Kidney epithelial cell (primary cell): ENCODE measurements around the gene POLR2F. TPM values are rescaled to one million over a fixed set of nuclear protein-coding genes. Genes with fewer than 3 reads are reported as not detected.

Source experiments
- DNase-seq: peaks from one replicate; pipeline ENCODE4 v3.0.0-alpha.2; 2010; ENCODE audit warnings: low read depth
- H3K27me3 ChIP-seq: 2 replicates; pipeline ENCODE4 v1.6.0; 2011; ENCODE audit warnings: low read length; ENCODE audit not compliant: control insufficient read depth, insufficient read depth
- H3K36me3 ChIP-seq: 2 replicates; pipeline ENCODE4 v1.5.1; 2011; ENCODE audit warnings: low read length; ENCODE audit not compliant: control insufficient read depth, insufficient read depth
- H3K4me3 ChIP-seq: 2 replicates; pipeline ENCODE4 v1.5.1; 2011; ENCODE audit warnings: low read depth, mild to moderate bottlenecking, control low read depth, low read length
- total RNA-seq: library from RNA; depleted of rRNA; stranded (reverse); fragments of >200 nt; gene quantifications from 2 replicates; pipeline ENCODE4 v1.2.3, GENCODE V29; 2015
- TF ChIP-seq, protein P1 (sequence below): IDR thresholded peaks from 2 replicates; pipeline ENCODE4 v1.5.1; 2011; ENCODE audit warnings: mild to moderate bottlenecking, moderate library complexity, low read length, control low read depth, inconsistent platforms; ENCODE audit not compliant: insufficient read depth, poor library complexity, severe bottlenecking

Gene POLR2F
- total RNA-seq, 1 donor from 2014 or later, result 79.8 TPM

DNA sequence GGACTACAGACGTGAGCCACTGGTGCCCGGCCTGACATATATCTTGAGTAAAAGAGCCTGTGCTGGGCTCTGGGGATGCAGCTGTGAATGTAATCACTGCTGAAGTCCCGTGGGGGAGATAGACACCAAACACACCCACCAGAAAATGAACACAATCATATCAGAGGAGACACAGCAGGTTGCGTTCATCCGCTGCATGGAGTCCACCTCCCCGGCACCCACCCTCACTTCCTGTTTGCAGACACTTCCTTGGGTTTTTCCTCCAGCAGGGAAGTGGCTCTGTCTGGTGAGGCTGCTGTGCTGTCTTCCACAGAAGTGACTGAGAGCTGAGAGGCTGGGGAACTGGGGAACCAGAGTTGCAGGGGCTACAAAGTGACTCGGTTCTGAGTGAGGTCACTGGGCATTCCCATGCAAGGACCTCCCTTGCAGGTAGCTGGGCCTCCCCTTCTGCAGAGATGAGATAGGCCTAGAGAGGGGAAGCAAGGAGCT lies 40.2 kb upstream of the POLR2F start:
- no peak for DNase-seq
- Histone ChIP-seq H3K4me3 (no peak overlapping the region), H3K27me3 (no peaks in the 10 kb centered on the region), H3K36me3 (peaks cover 3% of the 10 kb centered on the region)
- TF ChIP-seq, protein P1, sequence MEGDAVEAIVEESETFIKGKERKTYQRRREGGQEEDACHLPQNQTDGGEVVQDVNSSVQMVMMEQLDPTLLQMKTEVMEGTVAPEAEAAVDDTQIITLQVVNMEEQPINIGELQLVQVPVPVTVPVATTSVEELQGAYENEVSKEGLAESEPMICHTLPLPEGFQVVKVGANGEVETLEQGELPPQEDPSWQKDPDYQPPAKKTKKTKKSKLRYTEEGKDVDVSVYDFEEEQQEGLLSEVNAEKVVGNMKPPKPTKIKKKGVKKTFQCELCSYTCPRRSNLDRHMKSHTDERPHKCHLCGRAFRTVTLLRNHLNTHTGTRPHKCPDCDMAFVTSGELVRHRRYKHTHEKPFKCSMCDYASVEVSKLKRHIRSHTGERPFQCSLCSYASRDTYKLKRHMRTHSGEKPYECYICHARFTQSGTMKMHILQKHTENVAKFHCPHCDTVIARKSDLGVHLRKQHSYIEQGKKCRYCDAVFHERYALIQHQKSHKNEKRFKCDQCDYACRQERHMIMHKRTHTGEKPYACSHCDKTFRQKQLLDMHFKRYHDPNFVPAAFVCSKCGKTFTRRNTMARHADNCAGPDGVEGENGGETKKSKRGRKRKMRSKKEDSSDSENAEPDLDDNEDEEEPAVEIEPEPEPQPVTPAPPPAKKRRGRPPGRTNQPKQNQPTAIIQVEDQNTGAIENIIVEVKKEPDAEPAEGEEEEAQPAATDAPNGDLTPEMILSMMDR, result no peak

DNA sequence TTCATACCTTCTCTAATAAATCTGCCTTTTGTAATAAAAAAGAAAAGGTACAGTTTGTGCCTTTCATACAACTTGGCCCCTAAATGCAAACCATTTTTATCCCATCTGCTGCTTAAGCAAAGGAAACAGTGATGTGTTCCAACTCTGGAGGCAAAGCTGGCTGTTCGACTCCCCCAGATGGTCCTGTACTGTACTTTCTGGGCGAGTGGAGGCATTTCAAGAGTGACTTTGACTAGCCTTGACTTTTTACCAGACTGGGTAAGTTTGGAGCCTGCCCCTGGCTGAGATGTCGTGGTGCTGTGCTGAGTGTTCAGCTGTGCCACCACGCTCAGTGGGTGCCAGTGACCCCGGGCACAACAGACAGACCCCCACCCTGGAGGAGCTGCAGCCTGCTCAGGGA lies 37.2 kb upstream of the POLR2F start:
- TF ChIP-seq, protein P1, result no peak
- H3K4me3 ChIP-seq, result no peak overlapping the region
- peaks cover 3% of the 10 kb centered on the region for H3K36me3 ChIP-seq
- H3K27me3 ChIP-seq, result no peaks in the 10 kb centered on the region
- no peak for DNase-seq

DNA sequence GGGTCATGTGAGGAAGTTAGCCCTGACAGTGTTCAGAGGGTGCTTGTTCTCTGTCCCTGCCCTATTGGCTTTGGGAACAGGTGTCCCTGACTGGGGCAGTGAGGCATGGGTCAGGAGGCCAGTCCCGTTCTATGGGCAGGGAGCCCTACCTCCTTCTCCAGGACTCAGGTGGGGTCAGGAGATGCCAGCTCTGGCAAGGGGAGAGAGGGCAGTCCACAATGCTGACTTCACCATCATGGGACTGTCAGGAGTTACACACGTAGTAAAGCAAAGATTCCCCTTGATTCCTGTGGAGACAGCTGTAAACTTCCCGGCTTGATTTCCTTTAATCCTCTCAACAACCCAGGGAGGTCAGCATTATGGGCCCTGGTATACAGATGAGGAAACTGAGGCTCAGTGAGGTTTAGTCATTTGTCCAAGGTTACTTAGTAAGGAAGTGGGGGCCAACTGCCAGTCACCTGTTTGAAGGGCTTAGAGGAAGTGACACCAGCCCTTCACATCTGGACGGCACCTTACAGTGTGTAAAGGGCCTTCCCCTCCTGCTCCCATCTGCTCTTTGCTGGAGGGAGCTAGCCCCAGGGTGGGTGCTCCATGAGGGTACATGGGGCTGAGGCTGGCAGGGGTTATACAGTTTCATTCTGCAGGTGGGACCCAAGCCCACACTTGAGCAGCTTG lies 35.5 kb upstream of the POLR2F start:
- H3K4me3 ChIP-seq, result no peak overlapping the region
- TF ChIP-seq, protein P1, result no peak
- peaks cover 3% of the 10 kb centered on the region for H3K36me3 ChIP-seq

DNA sequence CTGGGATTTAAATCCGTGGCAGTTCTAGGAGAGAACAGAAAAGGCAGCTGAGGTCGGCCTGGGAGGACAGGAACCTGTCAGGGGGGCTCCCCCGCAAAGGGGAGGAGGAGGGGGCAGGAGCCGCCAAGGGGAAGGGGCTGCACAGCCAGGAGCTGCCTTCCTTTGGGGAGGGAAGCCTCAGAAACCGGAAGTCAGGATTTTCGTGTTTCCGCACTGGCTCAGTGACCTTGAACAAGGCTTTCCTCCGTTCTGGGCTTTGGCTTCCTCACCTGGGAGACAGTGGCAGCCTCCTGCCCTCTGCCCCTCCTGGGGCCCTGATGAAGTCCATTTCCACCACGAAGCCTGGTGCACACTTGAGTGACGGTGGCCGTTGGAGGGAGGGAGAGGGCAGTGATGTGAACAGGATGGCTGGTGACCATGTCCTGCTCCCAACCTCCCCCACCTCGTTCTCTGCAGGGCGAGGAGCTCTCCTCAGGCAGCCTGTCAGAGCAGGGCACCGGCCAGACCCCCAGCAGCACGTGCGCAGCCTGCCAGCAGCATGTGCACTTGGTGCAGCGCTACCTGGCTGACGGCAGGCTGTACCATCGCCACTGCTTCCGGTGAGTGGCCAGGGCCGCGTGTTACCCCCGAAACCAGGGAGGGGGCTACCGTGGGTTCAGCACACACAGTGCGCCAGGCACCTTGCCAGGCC lies 34.8 kb upstream of the POLR2F start:
- no peaks in the 10 kb centered on the region for H3K27me3 ChIP-seq
- TF ChIP-seq, protein P1, result no peak
- H3K36me3 ChIP-seq, result peaks cover 5% of the 10 kb centered on the region
- H3K4me3 ChIP-seq, result no peak overlapping the region
- no peak for DNase-seq

More for the DNA sequence above, 35.5 kb upstream of the POLR2F start:
- H3K27me3 ChIP-seq, result no peaks in the 10 kb centered on the region
- no peak for DNase-seq

DNA sequence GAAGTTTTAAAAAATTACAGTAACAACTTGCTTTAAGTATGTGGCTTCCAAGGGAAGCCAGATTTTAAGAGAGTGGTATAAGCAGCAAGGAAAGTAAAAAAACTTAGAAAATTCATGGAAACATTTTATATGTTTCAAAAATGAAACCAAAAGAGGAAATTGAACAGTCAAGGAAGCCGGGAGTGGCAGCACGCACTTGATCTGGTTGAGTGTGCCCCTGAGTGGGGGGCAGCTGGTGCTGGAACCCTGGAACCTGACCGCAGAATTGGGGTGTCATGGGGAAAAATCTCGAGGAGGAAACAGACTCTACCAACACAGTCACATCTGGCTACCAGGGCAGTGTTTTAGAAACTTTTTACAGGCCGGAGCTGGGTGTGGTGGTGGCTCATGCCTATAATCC lies 33.4 kb upstream of the POLR2F start:
- TF ChIP-seq, protein P1, result no peak
- DNase-seq, result no peak
- Histone ChIP-seq H3K27me3 (no peaks in the 10 kb centered on the region), H3K4me3 (no peak overlapping the region), H3K36me3 (peaks cover 5% of the 10 kb centered on the region)
